Activated naive CD4-positive, alpha-beta T cell treated with anti-CD3 and anti-CD28 coated beads, Interleukin-2, amount 50 U/mL, for 24 hours (primary cell): ENCODE measurements around the gene REEP3.
"Not testable (repeated sequence)": the region's sequence is repeated elsewhere in the genome, so short reads cannot be mapped to it uniquely, and the experiment has no call there.

ENCODE experiments used
- H3K27ac Mint-ChIP-seq: one replicate; pipeline ENCODE4 v1.8.0; 2021; ENCODE audit warnings: mild to moderate bottlenecking, mixed read lengths
- H3K27me3 Mint-ChIP-seq: one replicate; pipeline ENCODE4 v1.8.0; 2021; ENCODE audit warnings: mixed read lengths
- H3K36me3 Mint-ChIP-seq: one replicate; pipeline ENCODE4 v1.8.0; 2021; ENCODE audit warnings: mixed read lengths
- H3K4me1 Mint-ChIP-seq: one replicate; pipeline ENCODE4 v1.8.0; 2021; ENCODE audit warnings: mixed read lengths
- H3K4me3 Mint-ChIP-seq: one replicate; pipeline ENCODE4 v1.8.0; 2021; ENCODE audit warnings: mild to moderate bottlenecking, mixed read lengths
- H3K9me3 Mint-ChIP-seq: one replicate; pipeline ENCODE4 v1.8.0; 2021; ENCODE audit warnings: mixed read lengths

Gene REEP3

GRCh38 chr10:63500551-63500950, 20.6 kb upstream of the REEP3 start:
- not testable (repeated sequence) for H3K9me3 Mint-ChIP-seq, H3K4me3 Mint-ChIP-seq, H3K27ac Mint-ChIP-seq, H3K27me3 Mint-ChIP-seq
- Mint-ChIP-seq H3K4me1 (peaks cover 55% of the 10 kb centered on the region), H3K36me3 (peaks cover 25% of the 10 kb centered on the region)

- H3K27me3 Mint-ChIP-seq: no peaks in the 10 kb centered on the region
- no peak overlapping the region for H3K27ac Mint-ChIP-seq
- no peaks in the 10 kb centered on the region for H3K9me3 Mint-ChIP-seq
- H3K4me3 Mint-ChIP-seq: no peak overlapping the region
- H3K4me1 Mint-ChIP-seq: peaks cover 56% of the 10 kb centered on the region
- H3K36me3 Mint-ChIP-seq: peaks cover 19% of the 10 kb centered on the region
Observed at GRCh38 chr10:63501954-63502353, 19.2 kb upstream of the REEP3 start.

GRCh38 chr10:63502832-63503231, 18.4 kb upstream of the REEP3 start:
- no peak overlapping the region for H3K27ac Mint-ChIP-seq
- H3K4me1 Mint-ChIP-seq: peaks cover 49% of the 10 kb centered on the region
- H3K27me3 Mint-ChIP-seq: no peaks in the 10 kb centered on the region
- no peaks in the 10 kb centered on the region for H3K9me3 Mint-ChIP-seq
- H3K4me3 Mint-ChIP-seq: no peak overlapping the region
- H3K36me3 Mint-ChIP-seq: peaks cover 23% of the 10 kb centered on the region

GRCh38 chr10:63503395-63503794, 17.8 kb upstream of the REEP3 start:
- H3K36me3 Mint-ChIP-seq: peaks cover 26% of the 10 kb centered on the region
- H3K4me1 Mint-ChIP-seq: peaks cover 50% of the 10 kb centered on the region

GRCh38 chr10:63504145-63504881, 16.9 kb upstream of the REEP3 start:
- Mint-ChIP-seq H3K9me3 (no peaks in the 10 kb centered on the region), H3K4me3 (no peak overlapping the region), H3K36me3 (peaks cover 26% of the 10 kb centered on the region), H3K27ac (no peak overlapping the region), H3K4me1 (peaks cover 50% of the 10 kb centered on the region), H3K27me3 (no peaks in the 10 kb centered on the region)

More at GRCh38 chr10:63503395-63503794, 17.8 kb upstream of the REEP3 start:
- Mint-ChIP-seq H3K9me3 (no peaks in the 10 kb centered on the region), H3K4me3 (no peak overlapping the region), H3K27ac (no peak overlapping the region), H3K27me3 (no peaks in the 10 kb centered on the region)

GRCh38 chr10:63505562-63505961, 15.6 kb upstream of the REEP3 start:
- H3K27me3 Mint-ChIP-seq: no peaks in the 10 kb centered on the region
- peaks cover 49% of the 10 kb centered on the region for H3K4me1 Mint-ChIP-seq
- no peak overlapping the region for H3K4me3 Mint-ChIP-seq
- H3K27ac Mint-ChIP-seq: no peak overlapping the region
- peaks cover 23% of the 10 kb centered on the region for H3K36me3 Mint-ChIP-seq
- no peaks in the 10 kb centered on the region for H3K9me3 Mint-ChIP-seq

GRCh38 chr10:63506554-63506953, 14.6 kb upstream of the REEP3 start:
- H3K4me3 Mint-ChIP-seq: no peak overlapping the region
- H3K27ac Mint-ChIP-seq: no peak overlapping the region
- H3K27me3 Mint-ChIP-seq: no peaks in the 10 kb centered on the region
- H3K4me1 Mint-ChIP-seq: peaks cover 48% of the 10 kb centered on the region
- H3K36me3 Mint-ChIP-seq: peaks cover 19% of the 10 kb centered on the region
- H3K9me3 Mint-ChIP-seq: no peaks in the 10 kb centered on the region

- Mint-ChIP-seq H3K9me3 (no peaks in the 10 kb centered on the region), H3K36me3 (peaks cover 16% of the 10 kb centered on the region), H3K4me1 (peaks cover 78% of the 10 kb centered on the region), H3K27me3 (no peaks in the 10 kb centered on the region), H3K27ac (no peak overlapping the region), H3K4me3 (no peak overlapping the region)
Observed at GRCh38 chr10:63515002-63515763, 6.0 kb upstream of the REEP3 start.

- Mint-ChIP-seq H3K4me3 (no peak overlapping the region), H3K9me3 (no peaks in the 10 kb centered on the region), H3K27ac (no peak overlapping the region), H3K36me3 (peaks cover 14% of the 10 kb centered on the region), H3K4me1 (peaks cover 74% of the 10 kb centered on the region), H3K27me3 (no peaks in the 10 kb centered on the region)
Observed at GRCh38 chr10:63516207-63516606, 5.0 kb upstream of the REEP3 start.

GRCh38 chr10:63518690-63519288, 2.4 kb upstream of the REEP3 start:
- H3K4me3 Mint-ChIP-seq: peak overlapping the region; percentile 86
- H3K27me3 Mint-ChIP-seq: no peaks in the 10 kb centered on the region
- H3K36me3 Mint-ChIP-seq: peaks cover 3% of the 10 kb centered on the region
- H3K4me1 Mint-ChIP-seq: peaks cover 76% of the 10 kb centered on the region
- no peaks in the 10 kb centered on the region for H3K9me3 Mint-ChIP-seq
- no peak overlapping the region for H3K27ac Mint-ChIP-seq

- Mint-ChIP-seq H3K27ac (peak overlapping the region; percentile 91), H3K4me3 (peak overlapping the region; percentile 85), H3K4me1 (peaks cover 59% of the 10 kb centered on the region), H3K9me3 (no peaks in the 10 kb centered on the region), H3K36me3 (peaks cover 3% of the 10 kb centered on the region), H3K27me3 (no peaks in the 10 kb centered on the region)
Observed at GRCh38 chr10:63521416-63522276, 445 bp downstream of the REEP3 start.

GRCh38 chr10:63522277-63522687, 1.1 kb downstream of the REEP3 start:
- H3K4me3 Mint-ChIP-seq: peak overlapping the region; percentile 85
- no peaks in the 10 kb centered on the region for H3K27me3 Mint-ChIP-seq
- H3K27ac Mint-ChIP-seq: peak overlapping the region; percentile 91
- no peaks in the 10 kb centered on the region for H3K9me3 Mint-ChIP-seq
- peaks cover 5% of the 10 kb centered on the region for H3K36me3 Mint-ChIP-seq
- peaks cover 58% of the 10 kb centered on the region for H3K4me1 Mint-ChIP-seq

- no peaks in the 10 kb centered on the region for H3K9me3 Mint-ChIP-seq
- peak overlapping the region; percentile 57 for H3K27ac Mint-ChIP-seq
- H3K4me3 Mint-ChIP-seq: no peak overlapping the region
- no peaks in the 10 kb centered on the region for H3K27me3 Mint-ChIP-seq
- peaks cover 7% of the 10 kb centered on the region for H3K36me3 Mint-ChIP-seq
- peaks cover 58% of the 10 kb centered on the region for H3K4me1 Mint-ChIP-seq
Observed at GRCh38 chr10:63522995-63523394, 1.8 kb downstream of the REEP3 start.

- H3K4me1 Mint-ChIP-seq: peaks cover 50% of the 10 kb centered on the region
- H3K4me3 Mint-ChIP-seq: no peak overlapping the region
- no peak overlapping the region for H3K27ac Mint-ChIP-seq
- H3K36me3 Mint-ChIP-seq: peaks cover 13% of the 10 kb centered on the region
- H3K9me3 Mint-ChIP-seq: no peaks in the 10 kb centered on the region
- no peaks in the 10 kb centered on the region for H3K27me3 Mint-ChIP-seq
Observed at GRCh38 chr10:63525021-63525420, 3.8 kb downstream of the REEP3 start.

- H3K27me3 Mint-ChIP-seq: no peaks in the 10 kb centered on the region
- peak overlapping the region; percentile 30 for H3K27ac Mint-ChIP-seq
- H3K36me3 Mint-ChIP-seq: peaks cover 13% of the 10 kb centered on the region
- H3K4me3 Mint-ChIP-seq: no peak overlapping the region
- H3K9me3 Mint-ChIP-seq: no peaks in the 10 kb centered on the region
- peaks cover 42% of the 10 kb centered on the region for H3K4me1 Mint-ChIP-seq
Observed at GRCh38 chr10:63527401-63527800, 6.2 kb downstream of the REEP3 start.
